ENCODE results near the gene ZNF616.

ZNF616 gene

DNA sequence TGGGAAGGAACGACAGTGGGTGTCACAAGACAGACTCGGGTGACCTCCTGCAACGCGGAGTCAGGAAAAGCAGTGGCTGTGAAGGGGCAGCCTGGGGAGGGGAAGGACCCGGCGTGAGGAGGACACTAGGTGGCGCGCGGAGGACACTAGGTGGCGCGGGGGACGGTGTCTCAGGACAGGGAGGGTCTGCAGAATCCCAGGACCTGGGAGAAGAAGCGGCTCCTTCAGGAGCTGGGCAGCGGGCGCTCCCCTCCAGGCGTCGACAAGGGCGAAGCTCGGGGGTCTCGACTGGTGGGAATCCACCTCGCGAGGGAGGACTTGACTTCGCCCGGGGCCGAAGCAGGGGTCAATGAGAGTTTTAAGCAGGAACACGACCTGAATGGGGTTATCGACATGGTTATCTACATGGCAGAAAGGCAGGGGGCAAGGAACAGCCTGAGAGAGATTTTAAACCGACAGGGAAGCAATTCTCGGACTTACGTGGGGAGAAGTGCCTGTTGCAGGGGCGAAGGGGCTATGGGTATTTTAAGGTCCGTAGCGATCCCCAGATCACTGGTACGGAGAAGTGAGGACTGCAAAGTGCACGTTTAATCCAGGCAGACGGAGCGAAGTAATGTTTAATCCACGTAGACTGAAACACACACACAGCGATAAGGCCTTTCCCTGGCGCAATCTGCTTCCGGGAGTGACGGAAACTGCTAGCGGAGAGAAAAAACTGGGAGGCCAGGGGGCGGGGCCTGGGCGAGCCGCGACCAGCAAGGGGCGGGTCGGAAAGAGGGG lies at the start of gene ZNF616:
Gene ZNF616 (minus strand): TSS at position 687 of the 780 bp plus-strand sequence. CDS start 9,426 bp downstream, outside the sequence.
- peak; percentile 88 for DNase-seq (ENCODE audit: low spot score)

- DNase-seq (ENCODE audit: low spot score), result peak; percentile 97
These were observed 49.3 kb upstream of the ZNF616 start for GRCh38 chr19:52188822-52189734.

- no peak for DNase-seq (ENCODE audit: low spot score)
These were observed 47.7 kb upstream of the ZNF616 start for GRCh38 chr19:52187407-52187806.

GRCh38 chr19:52176574-52176973 lies 36.8 kb upstream of the ZNF616 start:
- DNase-seq (ENCODE audit: low spot score), result no peak

GRCh38 chr19:52172347-52172746 lies 32.6 kb upstream of the ZNF616 start:
- DNase-seq (ENCODE audit: low spot score), result no peak

DNA sequence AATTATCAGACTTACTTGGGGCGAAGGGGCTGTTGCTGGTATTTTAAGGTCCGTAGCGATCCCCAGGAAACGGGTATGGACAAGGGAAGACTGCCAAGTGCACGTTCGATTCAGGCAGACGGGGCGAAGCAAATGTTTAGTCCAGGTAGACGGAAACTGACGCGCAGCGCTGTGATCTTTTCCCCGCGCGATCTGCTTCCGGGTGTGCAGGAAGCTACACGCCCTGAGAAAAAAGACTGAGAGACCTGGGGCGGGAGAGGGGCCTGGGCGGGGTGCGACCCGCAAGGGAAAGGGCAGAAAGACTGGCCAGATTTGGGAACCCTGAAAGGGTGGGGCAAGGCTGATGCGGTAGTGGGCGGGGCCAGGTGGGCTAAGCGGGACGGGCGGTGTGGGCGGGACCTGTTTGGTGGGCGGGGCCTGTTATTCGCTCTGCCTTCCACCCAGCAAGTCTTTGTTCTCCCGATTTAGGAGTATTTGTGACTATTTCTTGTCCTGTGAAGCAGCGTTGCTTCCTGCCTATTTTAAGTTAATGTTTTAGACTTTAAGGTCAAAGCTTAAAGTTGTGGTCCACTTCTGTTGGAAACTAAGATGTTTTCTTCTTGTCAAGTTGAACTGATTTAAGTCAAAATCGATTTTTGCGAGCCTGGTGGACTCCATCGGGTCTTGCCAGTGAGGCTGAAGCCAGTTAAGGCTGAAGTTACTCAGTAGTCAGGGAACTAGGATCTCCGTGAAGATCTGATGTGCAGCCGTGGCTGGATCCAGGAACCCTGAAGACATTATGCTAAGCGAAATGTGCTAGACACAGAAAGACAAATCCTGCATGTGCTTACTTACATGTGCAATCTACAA lies 31.8 kb upstream of the ZNF616 start, which contains the start of gene ZNF836:
Gene ZNF836 (minus strand): TSS at position 301 of the 849 bp plus-strand sequence. CDS start 3,549 bp downstream, outside the sequence.
- DNase-seq (ENCODE audit: low spot score), result peak; percentile 95

DNA sequence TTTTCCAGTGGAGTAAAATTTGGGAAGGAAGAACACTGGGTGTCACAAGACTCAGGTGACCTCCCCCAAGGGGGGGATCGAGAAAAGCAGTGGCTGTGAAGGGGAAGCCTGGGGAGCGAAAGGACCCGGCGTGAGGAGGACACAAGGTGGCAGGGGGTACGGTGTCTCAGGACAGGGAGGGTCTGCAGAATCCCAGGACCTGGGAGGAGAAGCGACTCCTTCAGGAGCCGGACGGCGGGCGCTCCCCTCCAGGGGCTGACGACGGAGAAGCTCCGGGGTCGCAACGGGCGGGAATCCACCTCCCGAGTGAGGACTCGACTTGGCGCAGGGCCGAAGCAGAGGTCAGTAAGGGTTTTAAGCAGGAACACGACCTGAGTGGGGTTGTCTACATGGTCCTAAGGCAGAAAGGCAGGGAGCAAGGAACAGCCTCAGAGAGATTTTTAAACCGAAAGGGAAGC lies 31.2 kb upstream of the ZNF616 start:
- peak; percentile 26 for DNase-seq (ENCODE audit: low spot score)

DNA sequence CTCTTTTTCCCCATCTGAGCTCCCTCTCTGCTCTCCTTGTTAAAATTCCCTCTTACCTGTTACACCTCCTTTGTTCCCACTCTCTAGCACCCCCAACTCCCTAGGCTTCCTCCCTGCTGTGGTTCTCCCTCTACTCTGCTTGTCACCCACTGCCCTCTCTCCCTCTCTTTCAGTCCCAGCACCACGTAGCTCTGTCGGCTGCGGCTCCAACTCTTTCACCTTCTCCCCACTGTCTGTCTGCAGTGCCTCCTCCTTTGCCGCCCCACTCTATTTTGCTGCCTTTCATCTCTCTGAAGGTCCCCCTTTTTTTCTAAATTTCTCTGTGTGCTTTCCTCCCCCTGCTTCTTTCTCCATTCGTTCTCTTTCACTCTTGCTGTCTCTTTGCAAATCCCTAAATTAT lies 30.6 kb upstream of the ZNF616 start:
- no peak for DNase-seq (ENCODE audit: low spot score)

GRCh38 chr19:52155596-52156359 lies 16.0 kb upstream of the ZNF616 start:
- DNase-seq (ENCODE audit: low spot score), result no peak

- DNase-seq (ENCODE audit: low spot score), result no peak
These were observed 8.5 kb upstream of the ZNF616 start for GRCh38 chr19:52148256-52148655.

- no peak for DNase-seq (ENCODE audit: low spot score)
These were observed 2.4 kb upstream of the ZNF616 start for GRCh38 chr19:52142001-52142595.

DNA sequence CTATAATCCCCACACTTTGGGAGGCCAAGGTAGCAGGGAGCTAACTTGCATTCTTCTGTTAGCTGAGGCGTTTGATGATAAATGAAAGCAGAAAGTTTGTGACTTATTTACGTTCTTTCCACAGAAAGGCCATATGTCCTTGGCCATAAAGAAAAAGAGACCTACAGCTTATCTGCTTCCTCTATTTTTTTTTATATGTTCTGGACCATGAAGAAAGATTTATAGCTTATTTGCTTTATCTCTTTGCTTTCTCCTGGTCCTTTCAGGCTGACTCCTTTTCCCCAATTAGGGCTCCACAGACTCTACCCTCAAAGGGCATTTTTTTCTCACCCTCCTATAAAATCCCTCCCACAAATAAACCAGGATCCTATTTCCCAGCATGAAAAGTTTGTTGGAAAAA lies 1.5 kb upstream of the ZNF616 start:
- no peak for DNase-seq (ENCODE audit: low spot score)

- peak; percentile 100 for DNase-seq (ENCODE audit: low spot score)
These were observed 433 bp upstream of the ZNF616 start for GRCh38 chr19:52140032-52140710.

- DNase-seq (ENCODE audit: low spot score), result no peak
These were observed 821 bp downstream of the ZNF616 start for GRCh38 chr19:52138983-52139251.

DNA sequence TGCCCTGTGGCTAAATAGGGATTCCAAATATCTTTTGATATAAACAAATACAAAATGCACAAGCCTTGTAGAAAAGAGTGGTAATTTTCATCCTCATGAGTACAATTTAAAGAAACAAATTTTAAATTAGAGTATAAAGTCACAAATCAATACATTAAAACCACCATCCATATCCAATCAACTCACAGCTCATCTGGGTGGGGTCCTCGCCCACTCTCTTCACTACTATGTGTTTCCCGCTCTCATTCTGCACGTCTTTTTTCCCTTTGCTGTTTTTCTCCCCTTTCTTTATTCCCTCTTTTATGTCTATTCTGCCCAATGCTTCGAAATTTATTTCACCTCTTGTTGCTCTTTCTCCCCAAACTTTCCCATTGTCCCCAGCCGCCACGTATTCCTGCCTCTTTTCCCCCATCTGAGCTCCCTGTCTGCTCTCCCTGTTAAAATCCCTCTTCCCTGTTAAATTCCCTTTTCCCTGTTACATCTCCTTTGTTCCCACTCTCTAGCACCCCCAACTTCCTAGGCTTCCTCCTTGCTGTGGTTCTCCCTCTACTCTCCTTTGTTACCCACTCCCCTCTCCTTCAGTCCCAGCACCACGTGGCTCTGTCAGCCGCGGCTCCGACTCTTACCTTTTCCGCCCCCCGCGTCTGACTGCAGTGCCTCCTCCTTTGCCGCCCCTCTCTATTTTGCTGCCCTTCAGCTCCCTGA lies 1.3 kb downstream of the ZNF616 start:
- peak; percentile 14 for DNase-seq (ENCODE audit: low spot score)

DNA sequence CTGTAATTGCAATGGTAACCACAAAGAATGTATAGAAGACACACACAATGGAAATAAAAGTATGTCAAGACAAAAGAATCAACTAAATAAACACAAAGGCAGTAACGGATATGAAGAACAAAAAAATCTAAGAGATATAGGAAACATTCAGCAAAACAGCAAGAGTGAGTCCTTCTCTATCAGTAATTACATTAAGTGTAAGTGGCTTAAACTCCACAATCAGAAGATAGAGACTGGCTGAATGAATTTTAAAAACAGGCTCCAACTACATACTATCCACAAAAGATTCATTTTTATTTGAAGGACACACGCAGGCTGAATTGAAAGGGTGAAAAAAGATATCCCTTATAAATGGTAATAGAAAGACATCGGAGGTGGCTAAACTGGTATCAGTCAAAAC lies 19.5 kb downstream of the ZNF616 start:
- no peak for DNase-seq (ENCODE audit: low spot score)

DNA sequence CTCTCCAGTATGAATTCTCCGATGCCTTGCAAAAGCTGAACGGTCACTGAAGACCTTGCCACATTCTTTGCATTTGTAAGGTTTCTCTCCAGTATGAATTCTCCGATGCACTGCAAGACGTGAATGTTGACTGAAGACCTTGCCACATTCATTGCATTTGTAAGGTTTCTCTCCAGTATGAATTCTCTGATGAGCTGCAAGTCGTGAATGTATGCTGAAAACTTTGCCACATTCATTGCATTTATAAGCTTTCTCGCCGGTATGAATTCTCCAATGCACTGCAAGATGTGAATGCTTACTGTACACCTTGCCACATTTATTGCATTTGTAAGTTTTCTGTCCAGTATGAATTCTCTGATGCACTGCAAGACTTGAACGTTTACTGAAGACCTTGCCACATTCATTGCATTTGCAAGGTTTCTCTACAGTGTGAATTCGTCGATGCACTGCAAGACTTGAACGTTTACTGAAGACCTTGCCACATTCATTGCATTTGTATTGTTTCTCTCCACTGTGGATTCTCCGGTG lies 24.1 kb downstream of the ZNF616 start:
- no peak for DNase-seq (ENCODE audit: low spot score)

GRCh38 chr19:52114691-52115090 lies 25.0 kb downstream of the ZNF616 start:
- no peak for DNase-seq (ENCODE audit: low spot score)

- DNase-seq (ENCODE audit: low spot score), result no peak
These were observed 27.1 kb downstream of the ZNF616 start for GRCh38 chr19:52112624-52113023.

Data from AG20443 (cell line).